NCI-H2196 (cell line): ENCODE results near the gene ELOVL7.
"Not testable (repeated sequence)": the region's sequence is repeated elsewhere in the genome, so short reads cannot be mapped to it uniquely, and the experiment has no call there.

Source experiments
- DNase-seq: peaks from one replicate; lab custom pipeline; 2025; ENCODE audit not compliant: unreplicated experiment; lab: John Stamatoyannopoulos, UW

Gene ELOVL7

GRCh38 chr5:60843936-60844905 lies at the start of gene ELOVL7:
TSS of gene ELOVL7 (minus strand) at chr5:60844269. CDS start at chr5:60787397, 56,872 bp downstream.
- peak; percentile 75 for DNase-seq

GRCh38 chr5:60893521-60893920 lies 49.5 kb upstream of the ELOVL7 start:
- no peak for DNase-seq

GRCh38 chr5:60891667-60892066 lies 47.6 kb upstream of the ELOVL7 start:
- no peak for DNase-seq

GRCh38 chr5:60888359-60889061 lies 44.4 kb upstream of the ELOVL7 start:
- no peak for DNase-seq

GRCh38 chr5:60887746-60888145 lies 43.7 kb upstream of the ELOVL7 start:
- DNase-seq, result no peak

GRCh38 chr5:60887096-60887495 lies 43.0 kb upstream of the ELOVL7 start:
- no peak for DNase-seq

GRCh38 chr5:60886158-60886557 lies 42.1 kb upstream of the ELOVL7 start:
- no peak for DNase-seq

- DNase-seq, result no peak
Measured at GRCh38 chr5:60883229-60883628, 39.2 kb upstream of the ELOVL7 start.

- no peak for DNase-seq
Measured at GRCh38 chr5:60872892-60873291, 28.8 kb upstream of the ELOVL7 start.

- no peak for DNase-seq
Measured at GRCh38 chr5:60870857-60871256, 26.8 kb upstream of the ELOVL7 start.

- DNase-seq, result not testable (repeated sequence)
Measured at GRCh38 chr5:60860572-60860971, 16.5 kb upstream of the ELOVL7 start.

- no peak for DNase-seq
Measured at GRCh38 chr5:60856066-60856465, 12.0 kb upstream of the ELOVL7 start.

GRCh38 chr5:60852940-60853339 lies 8.9 kb upstream of the ELOVL7 start:
- no peak for DNase-seq

GRCh38 chr5:60852317-60852716 lies 8.2 kb upstream of the ELOVL7 start:
- DNase-seq, result no peak

- DNase-seq, result no peak
Measured at GRCh38 chr5:60851626-60852025, 7.6 kb upstream of the ELOVL7 start.

GRCh38 chr5:60846298-60846697 lies 2.2 kb upstream of the ELOVL7 start:
- DNase-seq, result no peak

- DNase-seq, result no peak
Measured at GRCh38 chr5:60843386-60843935, 608 bp downstream of the ELOVL7 start.

- peak; percentile 1 for DNase-seq
Measured at GRCh38 chr5:60842871-60843385, 1.1 kb downstream of the ELOVL7 start.

- DNase-seq, result peak; percentile 1
Measured at GRCh38 chr5:60841361-60841760, 2.7 kb downstream of the ELOVL7 start.

- DNase-seq, result no peak
Measured at GRCh38 chr5:60836131-60836530, 7.9 kb downstream of the ELOVL7 start.

GRCh38 chr5:60835554-60835953 lies 8.5 kb downstream of the ELOVL7 start:
- no peak for DNase-seq

- no peak for DNase-seq
Measured at GRCh38 chr5:60833520-60833919, 10.5 kb downstream of the ELOVL7 start.
